Spleen (tissue), 11 donors: ENCODE results near the gene EYA2. TPM values are rescaled to one million over a fixed set of nuclear protein-coding genes. Genes with fewer than 3 reads are reported as not detected.

Experiments used
- DNase-seq: peaks from one replicate; pipeline ENCODE4 v3.0.0-alpha.2; 2020
- H3K27ac ChIP-seq, 8 donors: fragments of 200-600 bp; sonication (generic) in 7 of 8; 1 replicate in 4 of 8; 2 replicates in 4 of 8; pipeline versions ENCODE4 v1.5.0 to v1.8.0; 2016 to 2021; ENCODE audit warnings: inconsistent platforms in 4 of 8, mild to moderate bottlenecking in 4 of 8, moderate library complexity in 1 of 8
- H3K27me3 ChIP-seq, 7 donors: fragments of 200-600 bp; sonication (generic) in 6 of 7; replicated peaks in 1 of 7; 1 replicate in 4 of 7; 2 replicates in 3 of 7; pipeline versions ENCODE4 v1.5.0 to v1.8.0; 2016 to 2021; ENCODE audit warnings: inconsistent platforms in 3 of 7, mild to moderate bottlenecking in 1 of 7
- H3K36me3 ChIP-seq, 6 donors: fragments of 200-600 bp; sonication (generic) in 5 of 6; 1 replicate in 4 of 6; 2 replicates in 2 of 6; pipeline versions ENCODE4 v1.5.0 to v1.8.0; 2016 to 2021; ENCODE audit warnings: inconsistent platforms in 2 of 6
- H3K4me1 ChIP-seq, 6 donors: fragments of 200-600 bp; sonication (generic) in 5 of 6; 1 replicate in 3 of 6; 2 replicates in 3 of 6; pipeline versions ENCODE4 v1.5.0 to v1.8.0; 2016 to 2021; ENCODE audit warnings: inconsistent platforms in 3 of 6
- H3K4me3 ChIP-seq, 8 donors: fragments of 200-600 bp; sonication (generic) in 7 of 8; 1 replicate in 4 of 8; 2 replicates in 4 of 8; pipeline versions ENCODE4 v1.5.0 to v1.8.0; 2016 to 2021; ENCODE audit warnings: inconsistent platforms in 4 of 8, mild to moderate bottlenecking in 4 of 8, moderate library complexity in 2 of 8
- H3K9me3 ChIP-seq, 8 donors: fragments of 200-600 bp; sonication (generic) in 7 of 8; 1 replicate in 4 of 8; 2 replicates in 4 of 8; pipeline versions ENCODE4 v1.5.0 to v1.8.0; 2016 to 2021; ENCODE audit warnings: inconsistent platforms in 4 of 8
- CTCF ChIP-seq, 11 experiments: fragments of 200-600 bp in 7 of 11; fragments of 450-650 bp in 4 of 11; sonication (generic) in 4 of 11; IDR thresholded peaks in 8 of 11; conservative IDR thresholded peaks in 3 of 11; 1 replicate in 7 of 11; 2 replicates in 4 of 11; pipeline versions ENCODE4 v1.4.0 to v1.8.0; 2016 to 2021; ENCODE audit warnings: antibody characterized with exemption in 11 of 11, inconsistent platforms in 4 of 11, mild to moderate bottlenecking in 1 of 11
- POLR2A ChIP-seq, 3 donors: fragments of 450-650 bp; IDR thresholded peaks; one replicate each; pipeline ENCODE4 v1.5.1; 2017; ENCODE audit warnings: antibody characterized with exemption in 3 of 3, mild to moderate bottlenecking in 1 of 3
- POLR2AphosphoS5 ChIP-seq, 3 donors: sonication (generic); formaldehyde crosslinking; IDR thresholded peaks; one replicate each; pipeline ENCODE4 v1.5.1; 2017; ENCODE audit warnings: antibody characterized with exemption in 3 of 3
- whole genome bisulfite sequencing, 5 donors: extraction: QIAGEN DNeasy Blood & Tissue Kit in 3 of 5; methylation state at CpG; one replicate each; pipeline versions ENCODE4 v1.1.5 to v1.1.7; 2013 to 2018; 5-methylcytosine and 5-hydroxymethylcytosine counted together
- intact Hi-C: fragments of 100-400 bp; cut with DNase I; formaldehyde crosslinking; loops from one replicate; pipeline ENCODE4 v1.15.0; 2023; ENCODE audit warnings: low total_unique reads
- polyA plus RNA-seq, 3 donors: library from polyadenylated mRNA; stranded (reverse); fragments of 200-250 nt; gene quantifications; one replicate each; pipeline ENCODE4 v1.2.1, GENCODE V29; 2013
- total RNA-seq, 7 donors: library from RNA; depleted of rRNA in 3 of 7; stranded (reverse); fragments of >200 nt in 3 of 7; fragmentation: NEBNext Ultra II Directional in 4 of 7; extraction: Animal tissue kit (Norgen Biotek cat#: 25700) in 4 of 7; gene quantifications; one replicate each; pipeline versions ENCODE4 v1.1.0 to v1.2.1, GENCODE V29; 2016 to 2021
- donor health status: healthy with polysubstance abuse.
- donor health status: DM: no; HTN: no; CAD: no; lungs with moderate emphysema.
- donor health status: DM: no; HTN: no; CAD: no.
- donor health status: Bipolar disorder and iron deficiency.
- donor health status: healthy.
- donor health status: DM: no; HTN: no; CAD: no.
- donor health status: DM: yes; HTN: yes; CAD: no.

The EYA2 gene
- total and polyA plus RNA-seq, 10 donors = 0.26 to 0.76 (median 0.51) TPM; not detected in 1

GRCh38 chr20:46901638-46902037 is 7.0 kb downstream of the EYA2 start:
- peaks cover 0 to 33% (median 5%) of the 10 kb centered on the region in 7 donors for H3K27me3 ChIP-seq
- TF ChIP-seq POLR2AphosphoS5 (IDR thresholded peaks at IDR 0.05) (no peak), CTCF (IDR thresholded peaks at IDR 0.05 in 8 of 11, conservative IDR thresholded peaks at IDR 0.05 in 3 of 11) (no peak), POLR2A (IDR thresholded peaks at IDR 0.05) (no peak)
- no peak for DNase-seq
- intact Hi-C loops = no loop called here
- H3K4me3 ChIP-seq = no peak overlapping the region
- no peaks in the 10 kb centered on the region for H3K9me3 ChIP-seq
- 80 to 89% (median 86%) methylated on average over 13 of the region's 13 CpGs for whole genome bisulfite sequencing, 5 donors
- H3K27ac ChIP-seq = no peak overlapping the region
- no peaks in the 10 kb centered on the region for H3K4me1 ChIP-seq
- no peaks in the 10 kb centered on the region for H3K36me3 ChIP-seq

- no peak overlapping the region for H3K27ac ChIP-seq
- H3K27me3 ChIP-seq = peaks cover 0 to 26% (median 0%) of the 10 kb centered on the region in 7 donors
- no peak for DNase-seq
- no peaks in the 10 kb centered on the region for H3K9me3 ChIP-seq
- intact Hi-C loops = no loop called here
- no peaks in the 10 kb centered on the region for H3K36me3 ChIP-seq
- no peak overlapping the region for H3K4me3 ChIP-seq
- WGBS, 5 donors = 68 to 75% (median 74%) methylated on average over 8 to 9 of the region's 9 CpGs
- TF ChIP-seq CTCF (IDR thresholded peaks at IDR 0.05 in 8 of 11, conservative IDR thresholded peaks at IDR 0.05 in 3 of 11) = no peak
- no peak for TF ChIP-seq POLR2A (IDR thresholded peaks at IDR 0.05)
- no peaks in the 10 kb centered on the region for H3K4me1 ChIP-seq
Observed at GRCh38 chr20:46903256-46903655, 8.6 kb downstream of the EYA2 start.

GRCh38 chr20:46903937-46904336 is 9.3 kb downstream of the EYA2 start:
- no peaks in the 10 kb centered on the region for H3K9me3 ChIP-seq
- no peak overlapping the region for H3K4me3 ChIP-seq
- H3K27ac ChIP-seq = no peak overlapping the region
- TF ChIP-seq POLR2A (IDR thresholded peaks at IDR 0.05) (no peak), POLR2AphosphoS5 (IDR thresholded peaks at IDR 0.05) (no peak), CTCF (IDR thresholded peaks at IDR 0.05 in 8 of 11, conservative IDR thresholded peaks at IDR 0.05 in 3 of 11) (no peak)
- H3K4me1 ChIP-seq = no peaks in the 10 kb centered on the region
- H3K27me3 ChIP-seq = peaks cover 0 to 26% (median 0%) of the 10 kb centered on the region in 7 donors
- H3K36me3 ChIP-seq = no peaks in the 10 kb centered on the region
- DNase-seq = no peak
- intact Hi-C loops = no loop called here
- 73 to 85% (median 74%) methylated on average over 7 of the region's 7 CpGs for WGBS, 5 donors

- TF ChIP-seq CTCF (IDR thresholded peaks at IDR 0.05 in 8 of 11, conservative IDR thresholded peaks at IDR 0.05 in 3 of 11) = no peak
- TF ChIP-seq POLR2A (IDR thresholded peaks at IDR 0.05) = no peak
- no peak for TF ChIP-seq POLR2AphosphoS5 (IDR thresholded peaks at IDR 0.05)
- intact Hi-C loops = no loop called here
- Histone ChIP-seq H3K4me1 (no peaks in the 10 kb centered on the region), H3K4me3 (no peak overlapping the region), H3K36me3 (no peaks in the 10 kb centered on the region), H3K27ac (no peak overlapping the region), H3K9me3 (no peaks in the 10 kb centered on the region), H3K27me3 (peaks cover 0 to 25% (median 0%) of the 10 kb centered on the region in 7 donors)
- DNase-seq = no peak
- 73 to 89% (median 79%) methylated on average over 5 of the region's 5 CpGs for WGBS, 5 donors
Observed at GRCh38 chr20:46905364-46906125, 10.9 kb downstream of the EYA2 start.
